NB4 (cell line): ENCODE data around the gene NR3C2.

Experiments used
- POLR2A ChIP-seq: IDR thresholded peaks from 2 replicates; pipeline ENCODE4 v1.6.1; 2011; ENCODE audit warnings: mild to moderate bottlenecking; ENCODE audit not compliant: insufficient read length; ENCODE audit errors: extremely low read depth
- TF ChIP-seq, protein P1 (sequence below): IDR thresholded peaks from one replicate; pipeline ENCODE4 v1.5.1; 2012; ENCODE audit warnings: low read depth, low read length
- TF ChIP-seq, protein P2 (sequence below): IDR thresholded peaks from 2 replicates; pipeline ENCODE4 v1.6.1; 2011; ENCODE audit warnings: low read depth, low read length

DNA sequence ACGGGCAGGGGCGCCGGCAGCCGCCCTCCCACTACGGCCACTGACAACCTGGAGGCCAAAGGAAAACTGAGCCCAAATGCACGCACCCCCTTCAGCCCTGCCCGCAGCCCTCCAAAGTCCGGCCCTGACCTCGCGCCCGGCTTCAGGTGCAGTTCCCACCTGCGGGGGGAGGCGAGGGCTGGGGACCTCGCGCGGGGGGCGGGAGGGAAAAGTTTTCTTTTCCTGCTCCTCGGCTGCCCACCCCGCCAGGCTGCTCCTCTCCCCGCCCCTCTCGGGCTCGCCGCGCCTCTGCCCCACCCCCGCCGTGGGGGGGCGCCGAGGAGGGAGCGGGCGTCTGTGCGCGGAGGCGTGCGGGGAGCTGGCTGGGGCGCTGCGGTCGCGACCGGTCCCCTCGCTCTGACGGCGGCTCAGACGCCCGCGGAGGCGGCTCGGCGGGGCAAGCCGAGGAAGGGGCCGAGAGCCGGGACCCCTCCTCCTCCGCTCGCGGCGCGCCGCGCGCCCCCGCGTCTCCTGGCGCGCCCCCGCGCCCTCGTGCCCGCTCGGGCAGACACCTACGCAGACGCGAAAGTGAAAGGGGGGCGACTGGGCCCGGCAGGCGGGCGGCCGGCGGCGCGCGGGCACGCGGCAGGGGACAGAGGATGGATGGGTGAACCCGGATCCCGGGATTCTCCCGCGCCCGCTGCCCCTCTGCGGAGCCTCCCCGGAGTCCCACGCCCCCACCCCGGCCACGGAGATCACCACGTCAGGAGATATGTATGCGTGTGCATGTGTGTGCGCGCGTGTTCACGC lies 3.1 kb upstream of the NR3C2 start:
- TF ChIP-seq, protein P1, sequence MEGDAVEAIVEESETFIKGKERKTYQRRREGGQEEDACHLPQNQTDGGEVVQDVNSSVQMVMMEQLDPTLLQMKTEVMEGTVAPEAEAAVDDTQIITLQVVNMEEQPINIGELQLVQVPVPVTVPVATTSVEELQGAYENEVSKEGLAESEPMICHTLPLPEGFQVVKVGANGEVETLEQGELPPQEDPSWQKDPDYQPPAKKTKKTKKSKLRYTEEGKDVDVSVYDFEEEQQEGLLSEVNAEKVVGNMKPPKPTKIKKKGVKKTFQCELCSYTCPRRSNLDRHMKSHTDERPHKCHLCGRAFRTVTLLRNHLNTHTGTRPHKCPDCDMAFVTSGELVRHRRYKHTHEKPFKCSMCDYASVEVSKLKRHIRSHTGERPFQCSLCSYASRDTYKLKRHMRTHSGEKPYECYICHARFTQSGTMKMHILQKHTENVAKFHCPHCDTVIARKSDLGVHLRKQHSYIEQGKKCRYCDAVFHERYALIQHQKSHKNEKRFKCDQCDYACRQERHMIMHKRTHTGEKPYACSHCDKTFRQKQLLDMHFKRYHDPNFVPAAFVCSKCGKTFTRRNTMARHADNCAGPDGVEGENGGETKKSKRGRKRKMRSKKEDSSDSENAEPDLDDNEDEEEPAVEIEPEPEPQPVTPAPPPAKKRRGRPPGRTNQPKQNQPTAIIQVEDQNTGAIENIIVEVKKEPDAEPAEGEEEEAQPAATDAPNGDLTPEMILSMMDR, result no peak
- no peak for TF ChIP-seq POLR2A
- TF ChIP-seq, protein P2, sequence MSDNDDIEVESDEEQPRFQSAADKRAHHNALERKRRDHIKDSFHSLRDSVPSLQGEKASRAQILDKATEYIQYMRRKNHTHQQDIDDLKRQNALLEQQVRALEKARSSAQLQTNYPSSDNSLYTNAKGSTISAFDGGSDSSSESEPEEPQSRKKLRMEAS, result no peak
